SU-DHL-6 (cell line): ENCODE measurements around the gene PI4KA.
"Not testable (repeated sequence)": the region's sequence is repeated elsewhere in the genome, so short reads cannot be mapped to it uniquely, and the experiment has no call there.

Experiments used
- H2AFZ ChIP-seq: fragments of 200-600 bp; sonication (generic); 2 replicates; pipeline ENCODE4 v1.6.1; 2014; ENCODE audit warnings: low read depth, mild to moderate bottlenecking, moderate library complexity, mixed read lengths, antibody characterized with exemption, low read length; ENCODE audit not compliant: severe bottlenecking
- H3F3A ChIP-seq: fragments of 200-600 bp; shearing (Covaris generic); 2 replicates; pipeline ENCODE4 v1.6.0; 2016; ENCODE audit warnings: antibody characterized with exemption, mild to moderate bottlenecking; ENCODE audit not compliant: insufficient read depth
- H3K27ac ChIP-seq: fragments of 200-600 bp; sonication (generic); 2 replicates; pipeline ENCODE4 v1.5.1; 2016; ENCODE audit warnings: low read depth, mild to moderate bottlenecking, low read length, moderate library complexity, mixed read lengths
- H3K27me3 ChIP-seq: fragments of 200-600 bp; sonication (generic), shearing (Covaris generic); 2 replicates; pipeline ENCODE4 v1.6.0; 2014; ENCODE audit warnings: mild to moderate bottlenecking, low read length
- H3K36me3 ChIP-seq: fragments of 200-600 bp; sonication (generic); 2 replicates; pipeline ENCODE4 v1.6.1; 2014; ENCODE audit warnings: mild to moderate bottlenecking, low read length, mixed read lengths
- H3K4me2 ChIP-seq: fragments of 300-600, 200-600 bp; shearing (Covaris generic), sonication (generic); 2 replicates; pipeline ENCODE4 v1.6.0; 2014; ENCODE audit warnings: low read length, low read depth, mild to moderate bottlenecking; ENCODE audit not compliant: poor library complexity, severe bottlenecking
- H3K4me3 ChIP-seq: fragments of 200-600 bp; sonication (generic); 2 replicates; pipeline ENCODE4 v1.5.1; 2014; ENCODE audit warnings: antibody characterized with exemption, low read length, mild to moderate bottlenecking, mixed read lengths; ENCODE audit not compliant: insufficient read depth, poor library complexity, severe bottlenecking
- H3K79me2 ChIP-seq: fragments of 200-600 bp; sonication (generic); 2 replicates; pipeline ENCODE4 v1.6.1; 2014; ENCODE audit warnings: mild to moderate bottlenecking, low read length, moderate library complexity; ENCODE audit not compliant: insufficient read depth
- H3K9ac ChIP-seq: fragments of 200-600 bp; sonication (generic); 2 replicates; pipeline ENCODE4 v1.7.0; 2014; ENCODE audit warnings: mild to moderate bottlenecking, low read length
- H3K9me2 ChIP-seq: fragments of 200-600 bp; sonication (generic); replicated peaks from 2 replicates; pipeline ENCODE4 v1.6.1; 2014; ENCODE audit warnings: low read length; ENCODE audit not compliant: insufficient read depth
- H3K9me3 ChIP-seq: fragments of 200-600 bp; sonication (generic); 2 replicates; pipeline ENCODE4 v1.6.1; 2014; ENCODE audit warnings: low read length, mixed read lengths; ENCODE audit not compliant: insufficient read depth
- H4K20me1 ChIP-seq: fragments of 200-600 bp; sonication (generic); 2 replicates; pipeline ENCODE4 v1.6.1; 2014; ENCODE audit warnings: low read depth, mild to moderate bottlenecking, antibody characterized with exemption, low read length, moderate library complexity, mixed read lengths
- CTCF ChIP-seq: fragments of 200-600 bp; sonication (generic); IDR thresholded peaks from one replicate; pipeline ENCODE4 v1.5.1; 2017; ENCODE audit warnings: antibody characterized with exemption, mild to moderate bottlenecking, low read length, moderate library complexity; ENCODE audit not compliant: insufficient read depth, poor library complexity, severe bottlenecking
- EZH2phosphoT487 ChIP-seq: fragments of 200-600 bp; sonication (generic), shearing (Covaris generic); conservative IDR thresholded peaks from 2 replicates; pipeline ENCODE4 v1.6.1; 2018; ENCODE audit warnings: mild to moderate bottlenecking, antibody characterized with exemption, low read length, moderate library complexity, mixed read lengths

The PI4KA gene

DNA sequence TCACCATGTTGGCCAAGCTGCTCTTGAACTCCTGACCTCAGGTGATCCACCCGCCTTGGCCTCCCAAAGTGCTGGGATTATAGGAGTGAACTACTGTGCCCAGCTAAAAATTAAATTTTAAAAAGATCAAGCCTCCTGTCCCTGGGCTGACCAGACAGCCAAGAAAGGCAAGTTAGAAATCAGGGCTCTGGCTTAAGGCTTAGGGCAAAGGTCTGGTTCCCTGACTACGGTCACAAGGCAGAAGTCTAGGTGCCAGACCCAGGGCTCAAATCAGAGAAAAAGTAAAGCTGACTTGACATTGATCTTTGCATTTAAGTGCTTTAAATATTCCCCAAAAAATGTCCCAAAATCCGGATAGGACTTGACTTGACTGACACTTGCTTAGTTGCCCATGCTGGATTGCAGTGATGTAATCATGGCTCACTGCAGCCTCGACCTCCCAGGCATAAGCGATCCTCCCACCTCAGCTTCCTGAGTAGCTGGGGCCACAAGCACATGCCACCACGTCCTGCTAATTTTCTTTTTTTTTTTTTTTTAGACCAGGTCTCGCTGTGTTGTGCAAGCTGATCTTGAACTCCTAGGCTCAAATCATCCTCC is 41.3 kb upstream of the PI4KA start:
- TF ChIP-seq EZH2phosphoT487 = no peak
- TF ChIP-seq CTCF = no peak
- no peaks in the 10 kb centered on the region for H4K20me1 ChIP-seq
- H3K79me2 ChIP-seq = no peaks in the 10 kb centered on the region
- H3K36me3 ChIP-seq = no peaks in the 10 kb centered on the region
- no peaks in the 10 kb centered on the region for H3K27me3 ChIP-seq
- no peaks in the 10 kb centered on the region for H3K9me3 ChIP-seq
- no peaks in the 10 kb centered on the region for H3K9me2 ChIP-seq
- H3K4me3 ChIP-seq = no peak overlapping the region
- no peak overlapping the region for H3K27ac ChIP-seq
- H2AFZ ChIP-seq = no peak overlapping the region
- no peak overlapping the region for H3K4me2 ChIP-seq
- H3K9ac ChIP-seq = no peak overlapping the region
- no peaks in the 10 kb centered on the region for H3F3A ChIP-seq

DNA sequence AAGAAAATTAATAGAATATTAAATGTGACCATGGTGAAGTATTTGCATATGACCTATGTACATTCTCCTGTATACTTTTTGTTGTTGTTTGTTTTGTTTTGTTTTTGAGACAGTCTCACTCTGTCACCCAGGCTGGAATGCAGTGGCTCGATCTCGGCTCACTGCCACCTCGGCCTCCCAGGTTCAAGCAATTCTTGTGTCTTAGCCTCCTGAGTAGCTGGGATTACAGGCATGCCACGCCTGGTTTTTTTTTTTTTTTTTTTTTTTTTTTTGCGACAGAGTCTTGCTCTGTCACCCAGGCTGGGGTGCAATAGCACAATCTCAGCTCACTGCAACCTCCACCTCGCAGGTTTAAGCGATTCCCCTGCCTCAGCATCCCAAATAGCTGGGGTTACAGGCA is 39.1 kb upstream of the PI4KA start:
- H3K36me3 ChIP-seq, H3K9me3 ChIP-seq, H2AFZ ChIP-seq, H3K9ac ChIP-seq, H4K20me1 ChIP-seq, H3K9me2 ChIP-seq, H3K79me2 ChIP-seq, H3K27me3 ChIP-seq, H3F3A ChIP-seq, H3K4me3 ChIP-seq, H3K4me2 ChIP-seq, H3K27ac ChIP-seq: not testable (repeated sequence)

DNA sequence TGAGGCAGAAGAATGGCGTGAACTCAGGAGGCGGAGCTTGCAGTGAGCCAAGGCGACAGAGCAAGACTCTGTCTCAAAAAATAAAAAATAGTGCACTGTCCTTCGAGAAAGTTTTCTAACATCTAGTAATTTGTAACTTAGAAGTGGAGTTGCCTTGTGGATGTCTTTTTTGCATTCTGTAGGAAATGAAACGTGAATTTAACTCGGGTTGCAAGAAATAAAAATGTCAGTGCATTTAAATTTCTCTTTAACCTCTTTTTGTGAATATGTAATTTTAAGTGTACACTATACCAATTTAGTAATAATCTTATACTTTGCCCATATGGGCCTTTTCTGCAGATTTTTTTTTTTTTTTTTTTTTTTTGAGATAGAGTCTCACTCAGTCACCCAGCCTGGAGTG is 32.4 kb upstream of the PI4KA start:
- no peak overlapping the region for H3K9ac ChIP-seq
- H3K79me2 ChIP-seq = no peaks in the 10 kb centered on the region
- no peaks in the 10 kb centered on the region for H4K20me1 ChIP-seq
- H3K4me3 ChIP-seq = no peak overlapping the region
- H3K9me2 ChIP-seq = no peaks in the 10 kb centered on the region
- no peaks in the 10 kb centered on the region for H3F3A ChIP-seq
- H3K9me3 ChIP-seq = no peaks in the 10 kb centered on the region
- no peak overlapping the region for H2AFZ ChIP-seq
- H3K36me3 ChIP-seq = no peaks in the 10 kb centered on the region
- TF ChIP-seq CTCF (no peak), EZH2phosphoT487 (no peak)
- no peaks in the 10 kb centered on the region for H3K27me3 ChIP-seq
- no peak overlapping the region for H3K4me2 ChIP-seq
- no peak overlapping the region for H3K27ac ChIP-seq

DNA sequence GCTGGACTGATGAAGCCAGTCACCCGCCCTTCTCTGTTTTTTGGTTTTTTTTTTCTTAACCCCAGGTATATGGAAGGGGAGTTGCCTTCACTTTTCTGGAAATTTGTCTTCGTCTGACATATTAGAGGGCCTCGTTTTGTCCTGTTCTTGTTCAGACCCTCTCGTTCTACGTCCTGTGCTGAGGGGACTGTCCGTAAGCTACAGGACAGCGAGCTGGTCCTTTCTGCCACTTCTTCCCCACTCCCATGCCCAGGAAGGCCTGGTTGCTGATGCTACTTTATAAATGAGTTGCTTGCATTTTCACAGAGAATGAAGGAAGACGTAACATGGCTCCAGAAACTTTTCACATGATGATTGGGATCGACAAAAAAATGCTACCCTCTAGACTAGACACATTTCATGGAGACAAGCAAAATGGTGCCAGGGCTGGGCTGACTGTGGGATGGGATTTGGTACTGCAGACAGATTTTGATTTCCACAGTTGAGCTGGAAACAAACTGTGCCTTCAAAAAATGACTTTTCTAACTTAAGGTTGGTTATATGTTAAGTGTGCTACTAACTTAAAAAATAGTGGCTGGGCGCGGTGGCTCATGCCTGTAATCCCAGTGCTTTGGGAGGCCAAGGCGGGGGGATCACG is 31.4 kb upstream of the PI4KA start:
- H3K27ac ChIP-seq = no peak overlapping the region

More for the DNA sequence above, 31.4 kb upstream of the PI4KA start:
- H2AFZ ChIP-seq = no peak overlapping the region
- no peak overlapping the region for H3K4me2 ChIP-seq
- no peak overlapping the region for H3K9ac ChIP-seq
- no peaks in the 10 kb centered on the region for H3K9me2 ChIP-seq
- no peaks in the 10 kb centered on the region for H3K79me2 ChIP-seq
- H3K4me3 ChIP-seq = no peak overlapping the region
- H3K9me3 ChIP-seq = no peaks in the 10 kb centered on the region
- no peaks in the 10 kb centered on the region for H4K20me1 ChIP-seq
- no peaks in the 10 kb centered on the region for H3F3A ChIP-seq
- H3K27me3 ChIP-seq = no peaks in the 10 kb centered on the region
- TF ChIP-seq CTCF = no peak
- TF ChIP-seq EZH2phosphoT487 = no peak
- no peaks in the 10 kb centered on the region for H3K36me3 ChIP-seq
